COR-L47 (cell line): Measurements from ENCODE around the gene ABR.
"Not testable (repeated sequence)": the region's sequence is repeated elsewhere in the genome, so short reads cannot be mapped to it uniquely, and the experiment has no call there.

Source experiments
- DNase-seq: peaks from one replicate; lab custom pipeline; 2025; lab: John Stamatoyannopoulos, UW

ABR gene

GRCh38 chr17:1147664-1148063 lies 32.1 kb downstream of the ABR start:
- DNase-seq: peak; percentile 60

DNA sequence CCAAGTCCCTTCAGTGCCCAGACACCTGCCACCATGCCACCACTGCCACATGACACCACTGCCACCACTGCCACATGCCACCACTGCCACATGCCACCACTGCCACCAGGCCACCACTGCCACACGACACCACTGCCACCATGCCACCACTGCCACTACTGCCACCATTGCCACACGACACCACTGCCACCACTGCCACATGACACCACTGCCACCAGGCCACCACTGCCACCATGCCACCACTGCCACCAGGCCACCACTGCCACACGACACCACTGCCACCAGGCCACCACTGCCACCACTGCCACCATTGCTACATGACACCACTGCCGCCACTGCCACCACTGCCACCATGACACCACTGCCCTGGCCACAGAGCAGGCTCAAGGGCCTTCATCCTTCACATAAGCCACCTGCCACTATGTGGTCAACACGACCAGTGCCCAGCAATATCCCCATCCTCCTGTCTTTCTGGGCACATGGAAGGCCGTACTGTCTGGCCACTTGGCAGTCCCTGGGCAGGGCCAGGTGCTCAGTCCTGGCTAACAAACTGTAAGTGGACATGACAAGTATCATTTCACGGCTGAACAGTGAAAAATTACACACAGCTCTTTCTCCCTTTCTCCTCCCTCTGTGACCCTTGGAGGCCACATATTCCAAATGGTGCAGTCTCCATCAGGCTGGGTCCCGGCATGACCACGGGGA lies 33.1 kb downstream of the ABR start:
- DNase-seq: no peak

GRCh38 chr17:1145311-1145986 lies 34.3 kb downstream of the ABR start:
- DNase-seq: no peak

GRCh38 chr17:1144162-1144561 lies 35.6 kb downstream of the ABR start:
- no peak for DNase-seq

- peak; percentile 7 for DNase-seq
Observed at GRCh38 chr17:1143573-1143972, 36.2 kb downstream of the ABR start.

GRCh38 chr17:1142561-1142971 lies 37.2 kb downstream of the ABR start:
- DNase-seq: no peak

GRCh38 chr17:1137465-1137894 lies 42.3 kb downstream of the ABR start:
- no peak for DNase-seq

DNA sequence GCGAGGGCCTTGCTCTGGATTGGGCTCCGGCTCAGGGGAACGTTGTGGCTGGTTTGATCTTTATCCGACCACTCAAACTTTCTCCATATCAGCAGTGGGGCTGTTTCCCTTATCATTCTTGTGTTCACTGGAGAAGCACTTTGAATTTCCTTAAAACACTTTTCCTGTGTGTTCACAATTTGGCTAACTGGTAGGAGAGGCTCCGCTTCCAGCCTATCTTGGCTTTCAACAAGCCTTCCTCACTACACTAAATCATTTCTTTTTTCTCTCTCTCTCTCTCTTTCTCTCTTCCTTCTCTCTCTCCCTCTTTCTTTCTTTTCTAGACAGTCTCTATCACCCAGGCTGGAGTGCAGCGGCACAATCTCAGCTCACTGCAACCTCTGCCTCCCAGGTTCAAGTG lies 43.0 kb downstream of the ABR start:
- DNase-seq: no peak

DNA sequence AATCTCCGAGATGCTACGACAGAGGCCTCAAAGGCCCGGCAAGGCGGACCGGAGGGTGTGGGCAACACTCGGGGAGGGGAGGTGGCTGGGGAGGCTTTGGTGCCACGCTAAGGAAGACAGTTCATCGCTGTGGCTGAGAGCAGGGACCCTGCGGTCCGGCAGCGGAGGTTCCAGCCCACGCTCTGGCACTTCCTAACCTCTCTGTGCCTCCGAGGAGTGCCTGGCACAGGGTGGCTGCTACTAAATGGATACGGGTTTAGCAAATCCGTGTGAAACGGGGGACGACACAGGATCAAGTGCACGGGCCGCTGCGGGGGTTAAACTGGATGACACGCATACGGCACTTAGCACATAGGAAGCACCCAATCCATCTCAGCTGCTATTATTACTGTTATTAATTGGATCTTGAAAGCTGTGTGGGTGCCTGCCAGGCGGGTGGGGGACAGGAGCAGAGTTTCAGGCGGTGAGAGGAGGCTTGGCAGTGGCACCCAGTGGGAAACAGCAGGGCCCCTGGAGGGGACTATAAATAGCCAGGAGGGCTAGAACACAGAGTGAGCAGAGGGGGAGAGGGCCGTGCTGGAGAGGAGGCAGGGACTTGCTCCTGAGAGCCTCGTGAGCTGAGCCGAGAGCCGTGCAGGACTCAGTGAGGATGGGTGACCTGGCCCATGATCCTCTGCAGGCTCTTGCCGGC lies 45.0 kb downstream of the ABR start:
- DNase-seq: no peak

DNA sequence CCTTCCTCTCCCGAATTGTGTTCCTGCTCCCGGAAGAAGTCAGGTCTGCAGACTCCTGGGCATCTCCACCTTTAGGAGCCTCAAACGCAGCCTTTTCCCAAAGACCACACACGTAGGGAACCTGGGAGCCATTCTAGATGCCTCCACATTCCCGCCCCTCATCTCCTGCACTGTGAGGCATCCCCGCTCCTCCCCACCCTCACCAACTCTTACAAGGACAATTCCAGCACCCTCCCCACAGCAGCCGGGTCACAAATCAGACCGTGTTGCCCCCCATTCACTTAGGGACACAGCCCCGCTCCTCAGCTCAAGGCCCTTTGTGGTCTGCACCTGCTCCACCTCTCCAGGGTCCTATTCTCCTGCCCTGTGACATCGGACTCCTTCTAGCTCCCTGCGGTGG lies 49.6 kb downstream of the ABR start:
- no peak for DNase-seq

DNA sequence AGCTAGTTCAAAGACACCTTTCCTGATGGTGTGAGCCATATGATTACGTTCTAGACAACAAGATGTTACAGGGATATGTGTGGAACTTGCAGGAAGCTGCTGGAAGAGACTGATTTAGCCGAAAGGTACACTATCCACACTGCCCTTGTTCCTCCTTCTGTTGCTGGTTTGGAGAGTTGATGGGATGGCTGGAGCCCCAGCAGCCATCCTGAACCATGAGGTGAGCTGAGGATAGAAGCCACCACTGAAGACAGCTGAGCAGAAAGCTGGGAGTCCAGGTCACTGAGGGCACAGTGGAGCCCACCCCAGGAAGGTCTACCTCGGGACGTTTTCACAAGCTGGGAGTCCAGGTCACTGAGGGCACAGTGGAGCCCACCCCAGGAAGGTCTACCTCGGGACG lies 51.3 kb downstream of the ABR start:
- not testable (repeated sequence) for DNase-seq

DNA sequence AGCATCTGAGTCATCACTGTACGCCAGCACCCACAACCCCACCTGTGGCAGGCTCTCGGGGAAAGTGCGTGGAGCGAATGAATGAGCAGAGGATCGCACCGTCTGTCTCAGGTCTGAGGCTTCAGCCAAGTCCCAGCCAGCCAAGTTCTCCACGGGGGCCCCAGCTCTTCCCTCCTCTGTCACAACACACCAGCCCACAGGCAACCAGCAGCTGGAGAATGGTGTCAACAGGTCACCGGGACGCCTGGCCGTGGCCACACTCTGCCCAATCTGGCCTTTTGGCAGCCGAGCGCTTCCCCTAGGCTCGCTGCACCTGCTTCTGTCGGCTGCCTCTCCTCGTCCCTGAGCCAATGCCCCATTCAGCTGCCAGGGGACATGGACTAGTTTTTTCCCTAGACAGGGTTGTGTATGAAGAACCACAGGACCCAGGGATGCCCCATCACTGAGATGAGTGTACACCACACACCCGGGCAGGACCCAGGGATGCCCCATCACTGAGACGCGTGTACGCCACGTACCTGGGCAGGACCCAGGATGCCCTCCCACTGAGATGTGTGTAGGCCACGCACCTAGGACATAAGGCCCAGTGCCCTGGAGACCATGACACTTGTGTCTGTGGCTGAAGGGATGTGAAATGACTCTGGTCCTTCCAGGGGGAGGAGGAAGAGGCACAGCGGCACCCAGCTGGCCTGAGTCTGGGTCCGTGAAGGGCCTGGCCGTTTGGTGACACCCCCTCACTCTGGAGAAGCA lies 52.8 kb downstream of the ABR start:
- DNase-seq: no peak

GRCh38 chr17:1126250-1126797 lies 53.5 kb downstream of the ABR start:
- DNase-seq: no peak

GRCh38 chr17:1125788-1126145 lies 54.0 kb downstream of the ABR start:
- no peak for DNase-seq

- DNase-seq: no peak
Observed at GRCh38 chr17:1124896-1125787, 54.6 kb downstream of the ABR start.

GRCh38 chr17:1123921-1124715 lies 55.7 kb downstream of the ABR start:
- DNase-seq: peak; percentile 73

- DNase-seq: no peak
Observed at GRCh38 chr17:1123393-1123831, 56.4 kb downstream of the ABR start.

DNA sequence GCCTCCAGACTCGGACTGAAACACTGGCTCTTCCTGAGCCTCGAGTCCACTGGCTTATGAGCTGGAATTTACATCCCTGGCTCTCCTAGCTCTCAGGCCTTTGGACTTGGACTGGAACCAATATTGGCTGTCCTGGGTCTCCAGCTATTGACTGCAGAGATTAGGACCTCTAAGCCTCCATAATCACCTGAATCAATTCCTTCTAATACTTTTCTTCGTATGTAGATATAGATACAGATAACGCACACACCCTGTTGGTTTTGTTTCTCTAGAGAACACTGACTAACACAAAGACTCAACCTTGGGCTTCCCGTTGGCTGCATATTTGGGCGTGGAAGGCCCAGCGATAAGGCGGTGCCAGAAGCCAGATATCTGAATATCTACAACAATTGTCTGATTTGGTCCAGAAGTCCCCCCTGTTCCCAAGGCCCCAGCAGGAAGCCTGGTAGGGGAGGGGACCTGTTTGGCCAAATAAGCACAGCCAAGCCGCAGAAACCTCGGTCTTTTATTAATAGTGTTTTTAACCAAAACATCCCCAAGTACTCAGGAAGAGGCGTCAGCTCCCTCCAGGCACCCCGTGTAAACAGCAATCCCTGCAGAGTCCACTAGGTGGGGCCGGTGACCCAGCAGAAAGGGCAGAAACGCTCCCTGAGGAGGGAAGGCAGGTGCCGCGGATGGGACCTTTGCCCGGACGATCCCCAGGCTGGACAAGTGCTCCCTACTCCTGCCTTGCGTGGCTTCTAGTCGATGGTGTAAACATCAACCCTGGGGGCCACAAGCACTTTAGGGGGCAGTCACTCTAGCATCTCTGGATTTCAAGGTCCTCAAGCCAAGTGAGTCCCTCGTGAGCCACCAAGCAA lies 57.0 kb downstream of the ABR start:
- DNase-seq: no peak

- not testable (repeated sequence) for DNase-seq
Observed at GRCh38 chr17:1121442-1121817, 58.4 kb downstream of the ABR start.
